Measurements from ENCODE around the gene SCAMP3.

DNA sequence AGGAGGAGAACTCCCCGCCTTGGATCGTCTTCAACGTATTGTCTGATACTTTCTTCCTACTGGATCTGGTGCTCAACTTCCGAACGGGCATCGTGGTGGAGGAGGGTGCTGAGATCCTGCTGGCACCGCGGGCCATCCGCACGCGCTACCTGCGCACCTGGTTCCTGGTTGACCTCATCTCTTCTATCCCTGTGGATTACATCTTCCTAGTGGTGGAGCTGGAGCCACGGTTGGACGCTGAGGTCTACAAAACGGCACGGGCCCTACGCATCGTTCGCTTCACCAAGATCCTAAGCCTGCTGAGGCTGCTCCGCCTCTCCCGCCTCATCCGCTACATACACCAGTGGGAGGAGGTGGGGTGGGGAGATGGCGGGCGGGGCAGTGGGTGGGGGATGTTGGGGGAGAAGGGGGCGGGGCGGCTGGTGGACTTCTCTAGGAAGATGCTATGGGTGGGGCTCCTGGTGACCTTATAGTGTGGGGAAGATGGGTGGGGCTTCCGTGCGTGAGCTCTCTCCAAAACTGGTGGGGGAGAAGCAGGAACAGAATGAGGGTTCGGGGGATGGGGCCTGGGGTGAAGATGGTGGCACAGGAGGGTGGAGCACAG, 20.4 kb upstream of the SCAMP3 start:
- TF ChIP-seq, protein P1, sequence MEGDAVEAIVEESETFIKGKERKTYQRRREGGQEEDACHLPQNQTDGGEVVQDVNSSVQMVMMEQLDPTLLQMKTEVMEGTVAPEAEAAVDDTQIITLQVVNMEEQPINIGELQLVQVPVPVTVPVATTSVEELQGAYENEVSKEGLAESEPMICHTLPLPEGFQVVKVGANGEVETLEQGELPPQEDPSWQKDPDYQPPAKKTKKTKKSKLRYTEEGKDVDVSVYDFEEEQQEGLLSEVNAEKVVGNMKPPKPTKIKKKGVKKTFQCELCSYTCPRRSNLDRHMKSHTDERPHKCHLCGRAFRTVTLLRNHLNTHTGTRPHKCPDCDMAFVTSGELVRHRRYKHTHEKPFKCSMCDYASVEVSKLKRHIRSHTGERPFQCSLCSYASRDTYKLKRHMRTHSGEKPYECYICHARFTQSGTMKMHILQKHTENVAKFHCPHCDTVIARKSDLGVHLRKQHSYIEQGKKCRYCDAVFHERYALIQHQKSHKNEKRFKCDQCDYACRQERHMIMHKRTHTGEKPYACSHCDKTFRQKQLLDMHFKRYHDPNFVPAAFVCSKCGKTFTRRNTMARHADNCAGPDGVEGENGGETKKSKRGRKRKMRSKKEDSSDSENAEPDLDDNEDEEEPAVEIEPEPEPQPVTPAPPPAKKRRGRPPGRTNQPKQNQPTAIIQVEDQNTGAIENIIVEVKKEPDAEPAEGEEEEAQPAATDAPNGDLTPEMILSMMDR (IDR thresholded peaks at IDR 0.05), result no peak
- no peak for TF ChIP-seq POLR2A (IDR thresholded peaks at IDR 0.05)

Measured in tibial nerve (tissue), 3 donors.